Endothelial cell of umbilical vein (primary cell): ENCODE measurements around the gene ROPN1L.

Experiments
- CTCF ChIP-seq, 2 donors: IDR thresholded peaks; 1 replicate in 1 of 2; 2 replicates in 1 of 2; pipeline ENCODE4 v1.5.1; 2011; ENCODE audit warnings: low read length in 2 of 2, mild to moderate bottlenecking in 2 of 2, moderate library complexity in 2 of 2, control low read depth in 1 of 2, inconsistent platforms in 1 of 2, low read depth in 1 of 2; ENCODE audit not compliant: insufficient read depth in 1 of 2; ENCODE audit errors: extremely low read depth in 1 of 2
- EZH2 ChIP-seq: IDR thresholded peaks from 2 replicates; pipeline ENCODE4 v1.6.1; 2012; ENCODE audit warnings: borderline replicate concordance, low read depth, mild to moderate bottlenecking, moderate library complexity, low read length, inconsistent platforms; ENCODE audit not compliant: severe bottlenecking
- JUN ChIP-seq: IDR thresholded peaks from 2 replicates; pipeline ENCODE4 v1.6.1; 2011; ENCODE audit warnings: borderline replicate concordance, low read depth; ENCODE audit not compliant: insufficient read length, insufficient read depth
- MAX ChIP-seq: IDR thresholded peaks from 2 replicates; pipeline ENCODE4 v1.6.1; 2011; ENCODE audit not compliant: insufficient read depth, insufficient read length
- POLR2A ChIP-seq: IDR thresholded peaks from 2 replicates; pipeline ENCODE4 v1.6.1; 2012; ENCODE audit warnings: low read depth, mild to moderate bottlenecking, control low read depth, low read length

GRCh38 chr5:10488144-10488543 lies 46.5 kb downstream of the ROPN1L start:
- TF ChIP-seq POLR2A (no peak), CTCF (IDR thresholded peaks at IDR 0.05; ENCODE audit: extremely low read depth in 1 of 2, insufficient read depth in 1 of 2, low read depth in 1 of 2, low read length in 2 of 2) (no peak), JUN (no peak), EZH2 (no peak), MAX (no peak)
